HL-60 (cell line): ENCODE results near the gene OR51A7.

Experiments
- CTCF ChIP-seq: IDR thresholded peaks from one replicate; pipeline ENCODE4 v1.5.1; 2011; ENCODE audit warnings: low read length, control low read depth, inconsistent platforms; ENCODE audit not compliant: insufficient read depth
- GABPA ChIP-seq: IDR thresholded peaks from 2 replicates; pipeline ENCODE4 v1.6.1; 2012; ENCODE audit warnings: low read depth
- POLR2AphosphoS5 ChIP-seq: IDR thresholded peaks from 2 replicates; pipeline ENCODE4 v1.6.1; 2012; ENCODE audit warnings: low read depth
- REST ChIP-seq: IDR thresholded peaks from 2 replicates; pipeline ENCODE4 v1.6.1; 2012; ENCODE audit warnings: low read depth; ENCODE audit not compliant: insufficient replicate concordance
- SPI1 ChIP-seq: IDR thresholded peaks from 2 replicates; pipeline ENCODE4 v1.6.1; 2012; ENCODE audit warnings: low read depth, mild to moderate bottlenecking, borderline replicate concordance

- TF ChIP-seq CTCF: no peak
- no peak for TF ChIP-seq POLR2AphosphoS5
- TF ChIP-seq GABPA: no peak
- TF ChIP-seq SPI1: no peak
- TF ChIP-seq REST: no peak
Observed at GRCh38 chr11:4924239-4924638, 20.7 kb downstream of the OR51A7 start, which contains the start of gene OR51G1.
